Activated CD8-positive, alpha-beta T cell treated with anti-CD3 and anti-CD28 coated beads for 36 hours (primary cell): Measurements from ENCODE around the gene SHKBP1. TPM values are rescaled to one million over a fixed set of nuclear protein-coding genes. Genes with fewer than 3 reads are reported as not detected.
"Not testable (repeated sequence)": the region's sequence is repeated elsewhere in the genome, so short reads cannot be mapped to it uniquely, and the experiment has no call there.

Source experiments
- ATAC-seq: fragments of 200-7000 bp; cut with Tn5 transposase; one replicate; pipeline ENCODE4 v1.10.0; 2021; ENCODE audit warnings: mild to moderate bottlenecking, moderate library complexity
- CTCF ChIA-PET: fragments of 350-600 bp; sonication (Branson Sonifier 250); formaldehyde crosslinking; loops from one replicate; lab custom pipeline; 2021; ENCODE audit warnings: antibody characterized with exemption; lab: Charles Lee
- POLR2A ChIA-PET: fragments of 350-600 bp; sonication (Branson Sonifier 250); formaldehyde crosslinking; loops from one replicate; lab custom pipeline; 2021; ENCODE audit warnings: antibody characterized with exemption; lab: Charles Lee
- DNase-seq: peaks from one replicate; pipeline ENCODE4 v3.0.0-alpha.2; 2020
- H3K27ac Mint-ChIP-seq: one replicate; pipeline ENCODE4 v1.8.0; 2021; ENCODE audit warnings: mild to moderate bottlenecking, mixed read lengths
- H3K27me3 Mint-ChIP-seq: one replicate; pipeline ENCODE4 v1.8.0; 2021; ENCODE audit warnings: mixed read lengths
- H3K36me3 Mint-ChIP-seq: one replicate; pipeline ENCODE4 v1.8.0; 2021; ENCODE audit warnings: low read depth, mixed read lengths
- H3K4me1 Mint-ChIP-seq: one replicate; pipeline ENCODE4 v1.8.0; 2021; ENCODE audit warnings: low read depth, mixed read lengths
- H3K4me3 Mint-ChIP-seq: one replicate; pipeline ENCODE4 v1.8.0; 2021; ENCODE audit warnings: mild to moderate bottlenecking, moderate library complexity, mixed read lengths
- H3K9me3 Mint-ChIP-seq: one replicate; pipeline ENCODE4 v1.8.0; 2021; ENCODE audit warnings: mixed read lengths
- CTCF ChIP-seq: fragments of 200-600 bp; IDR thresholded peaks from one replicate; pipeline ENCODE4 v1.8.0; 2022; ENCODE audit warnings: antibody characterized with exemption, mild to moderate bottlenecking
- intact Hi-C: fragments of 100-400 bp; cut with micrococcal nuclease; formaldehyde crosslinking; loops from one replicate; pipeline ENCODE4 v1.10.0; 2022
- total RNA-seq, 2 experiments: library from RNA; stranded (reverse); gene quantifications; one replicate each; pipeline ENCODE4 v1.2.3, GENCODE V29; 2021

SHKBP1 gene
- total RNA-seq, 2 experiments from 2014 or later = 82.8 to 89.3 TPM

- H3K36me3 Mint-ChIP-seq = peaks cover 14% of the 10 kb centered on the region
- H3K27ac Mint-ChIP-seq = no peak overlapping the region
- no peaks in the 10 kb centered on the region for H3K9me3 Mint-ChIP-seq
- H3K27me3 Mint-ChIP-seq = no peaks in the 10 kb centered on the region
- peaks cover 6% of the 10 kb centered on the region for H3K4me1 Mint-ChIP-seq
- ChIA-PET CTCF (no interaction called here), POLR2A (no interaction called here)
- intact Hi-C loops = no loop called here
- TF ChIP-seq CTCF = no peak
- no peak overlapping the region for H3K4me3 Mint-ChIP-seq
- no peak for DNase-seq
- no peak for ATAC-seq
Measured at GRCh38 chr19:40588110-40588854, 11.6 kb downstream of the SHKBP1 start.

GRCh38 chr19:40588926-40589569 lies 12.4 kb downstream of the SHKBP1 start:
- H3K9me3 Mint-ChIP-seq = no peaks in the 10 kb centered on the region
- intact Hi-C loops = no loop called here
- H3K36me3 Mint-ChIP-seq = peaks cover 8% of the 10 kb centered on the region
- H3K27ac Mint-ChIP-seq = no peak overlapping the region
- no peak for ATAC-seq
- CTCF ChIA-PET = no interaction called here
- TF ChIP-seq CTCF = no peak
- peaks cover 6% of the 10 kb centered on the region for H3K4me1 Mint-ChIP-seq
- no peaks in the 10 kb centered on the region for H3K27me3 Mint-ChIP-seq
- POLR2A ChIA-PET = no interaction called here
- no peak for DNase-seq
- H3K4me3 Mint-ChIP-seq = no peak overlapping the region

- intact Hi-C loops = loop anchor here (10.0 kb wide), 1 partner anchor 305 kb away; the partner anchor contains the start of gene AKT2
- peaks cover 6% of the 10 kb centered on the region for H3K36me3 Mint-ChIP-seq
- no peak for ATAC-seq
- no peaks in the 10 kb centered on the region for H3K9me3 Mint-ChIP-seq
- TF ChIP-seq CTCF = no peak
- DNase-seq = no peak
- POLR2A ChIA-PET = interaction anchor here (0.8 kb wide), 1 partner anchor 12 kb away, joined by 3 read pairs; no protein-coding TSS in a partner anchor
- H3K4me1 Mint-ChIP-seq = peaks cover 14% of the 10 kb centered on the region
- CTCF ChIA-PET = interaction anchor here (0.9 kb wide), 1 partner anchor 45 kb away, joined by 3 read pairs; no protein-coding TSS in a partner anchor
- no peaks in the 10 kb centered on the region for H3K27me3 Mint-ChIP-seq
- no peak overlapping the region for H3K4me3 Mint-ChIP-seq
- no peak overlapping the region for H3K27ac Mint-ChIP-seq
Measured at GRCh38 chr19:40589591-40590429, 13.1 kb downstream of the SHKBP1 start.

GRCh38 chr19:40590464-40591265 lies 14.0 kb downstream of the SHKBP1 start:
- H3K4me3 Mint-ChIP-seq = no peak overlapping the region
- TF ChIP-seq CTCF = no peak
- peaks cover 16% of the 10 kb centered on the region for H3K4me1 Mint-ChIP-seq
- intact Hi-C loops = loop anchor here (10.0 kb wide), 1 partner anchor 306 kb away; the partner anchor contains the start of gene AKT2
- DNase-seq (no peak), ATAC-seq (no peak)
- no peaks in the 10 kb centered on the region for H3K9me3 Mint-ChIP-seq
- ChIA-PET POLR2A (interaction anchor here (0.5 kb wide), 1 partner anchor 21 kb away, joined by 3 read pairs; no protein-coding TSS in a partner anchor), CTCF (interaction anchor here (0.9 kb wide), 1 partner anchor 44 kb away, joined by 3 read pairs; no protein-coding TSS in a partner anchor)
- H3K36me3 Mint-ChIP-seq = peaks cover 6% of the 10 kb centered on the region
- no peaks in the 10 kb centered on the region for H3K27me3 Mint-ChIP-seq
- H3K27ac Mint-ChIP-seq = no peak overlapping the region

GRCh38 chr19:40591724-40592123 lies 15.1 kb downstream of the SHKBP1 start:
- H3K27me3 Mint-ChIP-seq, ATAC-seq, H3K4me3 Mint-ChIP-seq, H3K27ac Mint-ChIP-seq, H3K9me3 Mint-ChIP-seq, H3K36me3 Mint-ChIP-seq, DNase-seq: not testable (repeated sequence)
- intact Hi-C loops = loop anchor here (10.0 kb wide), 1 partner anchor 307 kb away; the partner anchor contains the start of gene AKT2
- ChIA-PET CTCF (interaction anchor here (0.7 to 1.5 kb wide), 2 partner anchors 11 to 50 kb away, joined by 4 to 5 read pairs; no protein-coding TSS in a partner anchor), POLR2A (interaction anchor here (0.6 kb wide), 2 partner anchors 18 to 543 kb away, joined by 3 to 4 read pairs; no protein-coding TSS in a partner anchor)
- H3K4me1 Mint-ChIP-seq = peaks cover 10% of the 10 kb centered on the region
